Ishikawa (cell line): ENCODE data around the gene NPC2.

Experiments used
- CEBPB ChIP-seq: IDR thresholded peaks from 2 replicates; pipeline ENCODE4 v1.6.1; 2012
- CREB1 ChIP-seq: IDR thresholded peaks from 2 replicates; pipeline ENCODE4 v1.6.1; 2012; ENCODE audit warnings: low read depth
- EGR1 ChIP-seq: IDR thresholded peaks from 2 replicates; pipeline ENCODE4 v1.6.1; 2012
- EP300 ChIP-seq: IDR thresholded peaks from 2 replicates; pipeline ENCODE4 v1.6.1; 2012; ENCODE audit warnings: borderline replicate concordance
- FOXM1 ChIP-seq: IDR thresholded peaks from 2 replicates; pipeline ENCODE4 v1.6.1; 2012; ENCODE audit warnings: low read depth, borderline replicate concordance
- NFIC ChIP-seq: IDR thresholded peaks from 2 replicates; pipeline ENCODE4 v1.6.1; 2012
- RAD21 ChIP-seq: IDR thresholded peaks from 2 replicates; pipeline ENCODE4 v1.6.1; 2012; ENCODE audit warnings: low read depth
- REST ChIP-seq: IDR thresholded peaks from 2 replicates; pipeline ENCODE4 v1.6.1; 2012; ENCODE audit warnings: low read depth, mild to moderate bottlenecking
- TAF1 ChIP-seq: IDR thresholded peaks from 2 replicates; pipeline ENCODE4 v1.6.1; 2012; ENCODE audit warnings: low read depth, mild to moderate bottlenecking
- TCF12 ChIP-seq: IDR thresholded peaks from 2 replicates; pipeline ENCODE4 v1.6.1; 2012; ENCODE audit warnings: low read depth
- TEAD4 ChIP-seq: IDR thresholded peaks from 2 replicates; pipeline ENCODE4 v1.6.1; 2012
- YY1 ChIP-seq: IDR thresholded peaks from 2 replicates; pipeline ENCODE4 v1.6.1; 2012; ENCODE audit warnings: low read depth
- ZBTB7A ChIP-seq: IDR thresholded peaks from 2 replicates; pipeline ENCODE4 v1.6.1; 2012; ENCODE audit warnings: low read depth
- TF ChIP-seq, protein P1 (sequence below): IDR thresholded peaks from 2 replicates; pipeline ENCODE4 v1.6.1; 2012
- TF ChIP-seq, protein P2 (sequence below): IDR thresholded peaks from 2 replicates; pipeline ENCODE4 v1.6.1; 2012

The NPC2 gene

DNA sequence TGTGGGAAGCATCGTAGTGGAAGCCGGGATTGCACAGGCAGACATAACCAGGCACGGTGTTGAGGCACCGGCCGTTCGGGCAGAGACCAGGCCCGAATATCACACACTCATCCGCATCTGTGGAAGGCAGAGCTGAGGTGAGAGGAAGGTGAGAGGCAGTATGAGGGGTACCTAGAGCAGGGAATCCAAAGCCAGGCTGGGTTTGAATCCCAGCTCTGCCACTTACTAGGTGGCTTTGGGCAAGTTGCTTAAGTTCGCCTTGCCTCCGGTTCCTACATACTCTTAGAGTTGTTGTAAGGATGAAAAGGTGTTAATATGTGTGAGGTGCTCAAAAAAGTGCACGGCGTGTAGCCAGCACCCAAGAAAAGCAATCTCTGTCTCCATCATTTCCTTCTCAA lies 10.8 kb upstream of the NPC2 start:
- TF ChIP-seq, protein P1, sequence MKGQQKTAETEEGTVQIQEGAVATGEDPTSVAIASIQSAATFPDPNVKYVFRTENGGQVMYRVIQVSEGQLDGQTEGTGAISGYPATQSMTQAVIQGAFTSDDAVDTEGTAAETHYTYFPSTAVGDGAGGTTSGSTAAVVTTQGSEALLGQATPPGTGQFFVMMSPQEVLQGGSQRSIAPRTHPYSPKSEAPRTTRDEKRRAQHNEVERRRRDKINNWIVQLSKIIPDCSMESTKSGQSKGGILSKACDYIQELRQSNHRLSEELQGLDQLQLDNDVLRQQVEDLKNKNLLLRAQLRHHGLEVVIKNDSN = no peak
- TF ChIP-seq EP300 (no peak), YY1 (no peak), TAF1 (no peak), ZBTB7A (no peak), CEBPB (no peak), FOXM1 (no peak), NFIC (no peak), RAD21 (no peak), REST (no peak), CREB1 (no peak), EGR1 (no peak), TCF12 (no peak), TEAD4 (no peak)
- TF ChIP-seq, protein P2, sequence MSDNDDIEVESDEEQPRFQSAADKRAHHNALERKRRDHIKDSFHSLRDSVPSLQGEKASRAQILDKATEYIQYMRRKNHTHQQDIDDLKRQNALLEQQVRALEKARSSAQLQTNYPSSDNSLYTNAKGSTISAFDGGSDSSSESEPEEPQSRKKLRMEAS = no peak

DNA sequence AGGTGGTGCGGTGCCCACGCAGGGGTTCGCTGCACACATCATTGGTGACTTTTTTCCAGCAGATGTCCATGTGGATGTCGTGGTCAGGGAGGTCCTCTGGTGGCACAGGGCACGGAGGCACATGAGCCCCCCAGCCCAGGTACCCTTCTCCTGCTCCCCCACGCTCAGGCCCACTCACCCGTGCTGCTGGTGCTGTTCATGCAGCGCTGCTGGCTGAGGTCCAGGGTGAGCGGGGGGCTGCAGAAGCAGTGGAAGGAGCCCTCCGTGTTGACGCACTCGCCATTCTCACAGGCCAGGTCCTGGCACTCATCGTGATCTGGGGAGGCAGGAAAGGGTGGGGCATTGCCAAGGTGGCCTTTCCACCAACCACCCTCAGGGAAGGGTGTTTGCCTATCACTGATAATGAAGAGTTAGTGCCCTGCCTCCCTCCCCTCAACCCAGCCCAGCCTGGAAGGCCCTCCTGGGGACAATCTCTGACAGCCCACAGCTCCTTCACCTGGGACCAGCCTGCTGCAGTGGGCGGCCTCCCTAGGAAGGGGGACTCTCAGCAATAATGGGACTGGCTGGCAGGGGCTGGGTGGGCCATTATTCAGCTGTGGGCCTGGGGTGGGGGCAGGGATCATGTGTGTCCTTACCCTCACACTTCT lies 10.3 kb upstream of the NPC2 start:
- TF ChIP-seq CEBPB = no peak
- TF ChIP-seq FOXM1 = no peak
- no peak for TF ChIP-seq YY1
- no peak for TF ChIP-seq TAF1
- TF ChIP-seq REST = no peak
- TF ChIP-seq, protein P2 = no peak
- no peak for TF ChIP-seq CREB1
- TF ChIP-seq, protein P1 = no peak
- TF ChIP-seq TEAD4 = no peak
- no peak for TF ChIP-seq EP300
- no peak for TF ChIP-seq EGR1
- TF ChIP-seq ZBTB7A = no peak
- TF ChIP-seq TCF12 = no peak
- TF ChIP-seq RAD21 = no peak
- no peak for TF ChIP-seq NFIC

- TF ChIP-seq, protein P1 = no peak
- TF ChIP-seq RAD21 (peak; percentile 52), YY1 (no peak)
Observed at GRCh38 chr14:74502236-74503019, 9.3 kb upstream of the NPC2 start.

DNA sequence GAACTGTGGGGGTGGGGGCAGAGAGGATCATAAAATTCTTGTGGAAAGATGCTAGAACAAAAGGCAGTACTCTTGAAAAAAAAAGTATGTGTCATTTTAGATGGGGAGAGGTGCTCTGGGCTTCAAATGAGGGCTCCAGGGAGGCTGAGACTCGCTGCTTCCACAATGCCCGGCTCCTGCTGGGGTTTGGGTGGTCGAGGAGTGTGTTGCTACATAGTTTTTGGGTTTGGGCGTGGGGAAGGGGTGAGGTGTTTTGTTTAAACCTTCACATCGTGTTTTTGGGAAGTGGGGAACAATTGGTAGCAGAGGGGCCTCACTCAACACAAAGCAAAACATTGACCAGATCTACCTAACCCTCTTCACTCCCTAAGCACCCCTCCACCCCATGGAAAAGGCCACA lies 8.6 kb upstream of the NPC2 start:
- TF ChIP-seq, protein P1 = no peak
- no peak for TF ChIP-seq FOXM1
- TF ChIP-seq NFIC = no peak
- no peak for TF ChIP-seq ZBTB7A
- TF ChIP-seq RAD21 = no peak

DNA sequence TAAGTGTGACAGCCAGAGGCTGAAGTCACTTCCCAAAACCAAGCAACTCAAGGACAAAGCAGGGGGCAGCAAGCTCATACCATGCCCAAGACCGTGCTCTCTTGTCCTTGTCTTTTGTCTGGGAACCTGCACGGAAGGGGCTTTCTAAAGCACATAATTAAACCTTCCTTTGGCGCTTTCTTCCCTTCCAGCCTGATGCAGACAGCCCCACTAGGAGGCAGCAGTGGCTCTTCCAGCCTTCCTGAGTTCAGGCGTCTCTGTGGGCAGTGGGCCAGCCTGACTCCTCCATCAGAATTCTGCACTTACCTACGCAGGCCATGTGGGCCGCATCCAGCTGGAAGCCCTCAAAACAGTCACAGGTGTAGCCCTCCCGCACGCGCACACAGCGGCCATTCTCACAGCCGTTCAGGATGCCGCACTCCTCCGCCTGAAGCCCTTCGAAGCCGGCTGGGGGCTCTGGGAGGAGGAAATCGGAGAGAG lies 8.1 kb upstream of the NPC2 start:
- TF ChIP-seq NFIC = 0 out of 2 replicates have a peak, but pooled peaks have one; percentile 15
- TF ChIP-seq RAD21 = peak; percentile 60
- TF ChIP-seq, protein P1 = no peak
- TF ChIP-seq EGR1 = no peak
